PFSK-1 (cell line): ENCODE data around the gene RIPOR3.

Experiments
- SIN3A ChIP-seq: IDR thresholded peaks from 2 replicates; pipeline ENCODE4 v1.6.1; 2012; ENCODE audit warnings: mild to moderate bottlenecking, low read length, moderate library complexity, borderline replicate concordance; ENCODE audit not compliant: insufficient read depth
- TAF1 ChIP-seq: IDR thresholded peaks from 2 replicates; pipeline ENCODE4 v1.6.1; 2012; ENCODE audit warnings: low read length, control low read depth, borderline replicate concordance; ENCODE audit not compliant: insufficient read depth

DNA sequence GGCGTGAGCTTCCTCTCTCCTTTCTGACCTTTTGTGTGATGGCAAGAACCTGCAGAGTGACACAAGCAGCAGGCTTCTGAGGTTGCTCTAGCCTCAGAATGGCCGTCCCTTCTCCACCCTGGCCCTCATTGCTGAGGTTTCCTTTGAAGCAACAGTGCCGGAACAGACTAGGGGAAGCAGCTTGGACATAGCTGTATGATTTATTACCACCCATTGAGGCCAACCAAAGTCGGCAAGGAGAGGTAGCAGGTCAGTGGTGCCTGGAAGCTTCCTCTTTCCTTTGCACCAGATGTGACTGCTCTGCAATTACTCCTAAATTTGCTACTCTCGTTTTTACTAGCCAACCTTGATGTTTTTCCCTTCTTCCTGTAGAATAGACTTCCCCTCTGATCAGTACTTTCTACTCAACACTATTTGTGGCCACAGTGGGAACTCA, 149.7 kb downstream of the RIPOR3 start:
- no peak for TF ChIP-seq TAF1
- TF ChIP-seq SIN3A: no peak
